B cell (primary cell): ENCODE measurements around the gene MEF2B. TPM values are rescaled to one million over a fixed set of nuclear protein-coding genes. Genes with fewer than 3 reads are reported as not detected.

Experiments
- ATAC-seq: fragments of 200-7000 bp; cut with Tn5 transposase; one replicate; pipeline ENCODE4 v1.10.0; 2021; ENCODE audit warnings: low read depth, mild to moderate bottlenecking, moderate number of reproducible peaks, moderate library complexity
- CTCF ChIA-PET: fragments of 350-600 bp; sonication (Branson Sonifier 250); formaldehyde crosslinking; loops from one replicate; lab custom pipeline; 2021; ENCODE audit warnings: antibody characterized with exemption, inconsistent platforms; lab: Charles Lee
- POLR2A ChIA-PET: fragments of 350-600 bp; sonication (Branson Sonifier 250); formaldehyde crosslinking; loops from one replicate; lab custom pipeline; 2021; ENCODE audit warnings: antibody characterized with exemption; lab: Charles Lee
- DNase-seq: peaks from one replicate; pipeline ENCODE4 v3.0.0; 2013
- H2AFZ ChIP-seq: 2 replicates; pipeline ENCODE4 v1.6.1; 2012; ENCODE audit warnings: mild to moderate bottlenecking, low read depth, low read length; ENCODE audit not compliant: insufficient read depth, poor library complexity, severe bottlenecking
- H3K27ac ChIP-seq, 2 donors: 1 replicate in 1 of 2; 2 replicates in 1 of 2; pipeline ENCODE4 v1.5.1; 2012 to 2013; ENCODE audit warnings: low read length in 2 of 2, mild to moderate bottlenecking in 2 of 2, moderate library complexity in 1 of 2
- H3K27me3 ChIP-seq, 4 experiments: fragments of 200-600 bp in 1 of 4; sonication (generic) in 1 of 4; replicated peaks in 1 of 4; 1 replicate in 2 of 4; 2 replicates in 2 of 4; pipeline versions ENCODE4 v1.6.1 to v1.7.0; 2013 to 2016; ENCODE audit warnings: low read length in 3 of 4, mild to moderate bottlenecking in 2 of 4, mixed read lengths in 1 of 4, moderate library complexity in 1 of 4; ENCODE audit not compliant: insufficient read depth in 4 of 4, control insufficient read depth in 3 of 4; ENCODE audit errors: control extremely low read depth in 1 of 4
- H3K36me3 ChIP-seq, 2 experiments: replicated peaks in 1 of 2; 1 replicate in 1 of 2; 2 replicates in 1 of 2; pipeline versions ENCODE4 v1.6.1 to v1.7.1; 2013; ENCODE audit warnings: low read length in 1 of 2; ENCODE audit not compliant: insufficient read depth in 2 of 2, control insufficient read depth in 1 of 2; ENCODE audit errors: control extremely low read depth in 1 of 2, extremely low read depth in 1 of 2
- H3K4me1 ChIP-seq, 2 donors: fragments of 200-600 bp in 1 of 2; sonication (generic) in 1 of 2; 1 replicate in 1 of 2; 2 replicates in 1 of 2; pipeline versions ENCODE4 v1.5.1 to v1.6.1; 2013 to 2017; ENCODE audit warnings: low read length in 2 of 2; ENCODE audit not compliant: control insufficient read depth in 2 of 2, insufficient read depth in 2 of 2
- H3K4me2 ChIP-seq: replicated peaks from 2 replicates; pipeline ENCODE3; 2012; ENCODE audit warnings: mild to moderate bottlenecking, low read depth, low read length; ENCODE audit not compliant: poor library complexity, severe bottlenecking
- H3K4me3 ChIP-seq, 5 experiments: fragments of 200-600 bp in 1 of 5; sonication (generic) in 1 of 5; 1 replicate in 3 of 5; 2 replicates in 2 of 5; pipeline versions ENCODE4 v1.5.1 to v1.7.0; 2011 to 2016; ENCODE audit warnings: low read length in 4 of 5, mild to moderate bottlenecking in 4 of 5, low read depth in 2 of 5, control low read depth in 1 of 5, moderate library complexity in 1 of 5; ENCODE audit not compliant: insufficient read depth in 1 of 5; ENCODE audit errors: control extremely low read depth in 1 of 5, extremely low read depth in 1 of 5
- H3K79me2 ChIP-seq: fragments of 200-600 bp; sonication (generic); one replicate; pipeline ENCODE4 v1.6.0; 2016; ENCODE audit warnings: low read length; ENCODE audit not compliant: control insufficient read depth, insufficient read depth
- H3K9ac ChIP-seq: fragments of 200-600 bp; sonication (generic); 2 replicates; pipeline ENCODE4 v1.6.1; 2017; ENCODE audit warnings: mild to moderate bottlenecking, low read length, moderate library complexity
- H3K9me3 ChIP-seq, 3 donors: one replicate each; pipeline versions ENCODE4 v1.6.1 to v1.7.1; 2013; ENCODE audit warnings: low read length in 2 of 3; ENCODE audit not compliant: control insufficient read depth in 2 of 3, insufficient read depth in 1 of 3; ENCODE audit errors: control extremely low read depth in 1 of 3
- H4K20me1 ChIP-seq: 2 replicates; pipeline ENCODE4 v1.6.0; 2012; ENCODE audit warnings: mild to moderate bottlenecking, low read length; ENCODE audit not compliant: insufficient read depth, control insufficient read depth, poor library complexity, severe bottlenecking
- H3K27ac Mint-ChIP-seq: one replicate; pipeline ENCODE4 v1.8.0; 2021; ENCODE audit warnings: mixed read lengths
- H3K27me3 Mint-ChIP-seq: one replicate; pipeline ENCODE4 v1.8.0; 2021; ENCODE audit warnings: mixed read lengths
- H3K4me1 Mint-ChIP-seq: one replicate; pipeline ENCODE4 v1.8.0; 2021; ENCODE audit warnings: mixed read lengths
- H3K4me3 Mint-ChIP-seq: one replicate; pipeline ENCODE4 v1.8.0; 2021; ENCODE audit warnings: mixed read lengths
- H3K9me3 Mint-ChIP-seq: one replicate; pipeline ENCODE4 v1.8.0; 2022; ENCODE audit warnings: mixed read lengths; ENCODE audit not compliant: insufficient read depth
- EZH2 ChIP-seq: IDR thresholded peaks from 2 replicates; pipeline ENCODE4 v1.6.1; 2012; ENCODE audit warnings: borderline replicate concordance, low read depth, mild to moderate bottlenecking, moderate library complexity, low read length; ENCODE audit not compliant: insufficient read depth, poor library complexity, severe bottlenecking
- WGBS: methylation state at CpG from one replicate; pipeline ENCODE4 v1.1.5; 2013; ENCODE audit warnings: missing lambda C conversion rate; ENCODE audit not compliant: insufficient coverage; 5-methylcytosine and 5-hydroxymethylcytosine counted together
- intact Hi-C: fragments of 100-400 bp; cut with micrococcal nuclease; formaldehyde crosslinking; loops from one replicate; pipeline ENCODE4 v1.10.0; 2022
- polyA plus RNA-seq: library from polyadenylated mRNA; depleted of rRNA; stranded (reverse); fragments of >200 nt; gene quantifications from 2 replicates; pipeline ENCODE4 v1.2.3, GENCODE V29; 2012
- total RNA-seq, 2 donors: library from RNA; stranded (reverse); fragments of 120-200 nt in 1 of 2; gene quantifications; 1 replicate in 1 of 2; 2 replicates in 1 of 2; pipeline versions ENCODE4 v1.2.3 to v1.2.4, GENCODE V29; 2013 to 2022
- TF ChIP-seq, protein P1 (sequence below): fragments of 200-600 bp; IDR thresholded peaks from one replicate; pipeline ENCODE4 v1.8.0; 2022; ENCODE audit warnings: antibody characterized with exemption, mild to moderate bottlenecking

Gene MEF2B
- total and polyA plus RNA-seq, 2 donors (not counting 1 experiment from before 2014, with no cell fraction given): 4.6 to 5.5 TPM

DNA sequence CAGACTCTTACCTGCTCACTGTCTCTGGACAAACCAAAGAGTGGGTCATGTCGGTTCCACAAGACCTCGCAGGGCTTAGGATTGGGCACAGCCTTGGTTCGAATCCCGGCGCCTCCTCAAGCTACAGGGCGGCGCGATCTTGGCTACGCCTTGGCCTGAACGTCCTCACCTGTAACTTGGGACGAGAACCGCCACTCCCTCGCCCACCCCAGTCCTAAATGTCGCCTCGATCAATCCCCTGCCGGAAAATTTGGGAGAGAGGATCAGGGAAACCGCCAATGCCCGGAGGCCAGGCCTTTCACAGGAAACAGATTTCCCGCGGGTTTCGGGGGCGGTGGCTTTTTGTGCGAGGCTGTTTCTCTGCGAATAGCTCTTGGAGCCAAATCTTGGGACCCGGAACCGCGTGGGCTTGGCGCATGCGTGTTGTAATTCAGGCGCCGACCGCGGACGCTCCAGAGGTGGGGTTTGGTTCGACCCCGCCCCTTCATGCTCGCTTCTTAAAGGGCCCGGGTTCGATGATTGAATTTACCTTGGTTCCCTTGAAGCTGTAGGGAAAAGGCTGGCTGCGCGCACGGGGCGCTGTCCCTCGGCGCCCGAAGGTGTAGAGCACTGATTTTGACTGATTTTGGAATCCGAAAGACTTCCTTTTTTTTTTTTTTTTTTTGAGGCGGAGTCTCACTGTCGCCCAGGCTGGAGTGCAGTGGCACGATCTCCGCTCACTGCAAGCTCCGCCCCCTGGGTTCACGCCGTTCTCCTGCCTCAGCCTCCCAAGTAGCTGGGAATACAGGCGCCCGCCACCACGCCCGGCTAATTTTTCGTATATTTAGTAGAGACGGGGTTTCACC lies 33.2 kb upstream of the MEF2B start, which contains the start of gene NR2C2AP:
Gene NR2C2AP (minus strand): TSS at position 403 of the 845 bp plus-strand sequence. CDS start 354 bp downstream, at position 49.
- peaks cover 3% of the 10 kb centered on the region for H3K9me3 Mint-ChIP-seq
- 7% methylated on average over 58 of the region's 60 CpGs for WGBS
- intact Hi-C loops: loop anchor here (1.0 kb wide), 1 partner anchor 11 kb away; the partner anchor contains the start of genes BORCS8 and RFXANK

More for the DNA sequence above, 33.2 kb upstream of the MEF2B start, which contains the start of gene NR2C2AP:
- peaks cover 9% of the 10 kb centered on the region for H3K27me3 Mint-ChIP-seq
- ChIA-PET POLR2A (interaction anchor here (0.6 to 2.7 kb wide), 6 partner anchors 8 to 285 kb away, joined by 4 to 14 read pairs (median 8); partner anchors contain the start of genes BORCS8 and RFXANK), CTCF (interaction anchor here (0.7 to 1.5 kb wide), 4 partner anchors 11 to 22 kb away, joined by 3 to 5 read pairs (median 4); partner anchors contain the start of genes BORCS8 and RFXANK)
- H4K20me1 ChIP-seq: no peaks in the 10 kb centered on the region
- peak within 1 kb of the TSS; percentile 57 to 85 for H3K27ac ChIP-seq
- H3K4me2 ChIP-seq: peak within 1 kb of the TSS; percentile 83
- ATAC-seq (peak; percentile 94), DNase-seq (peak; percentile 93)
- H3K9ac ChIP-seq: peak within 1 kb of the TSS; percentile 82
- H3K36me3 ChIP-seq: peaks cover 2 to 15% of the 10 kb centered on the region in 2 experiments
- H3K4me3 ChIP-seq: peak within 1 kb of the TSS; percentile 71 to 91 (median 81)
- peaks cover 23 to 33% of the 10 kb centered on the region in 2 donors for H3K4me1 ChIP-seq
- peaks cover 0 to 11% (median 2%) of the 10 kb centered on the region in 4 experiments for H3K27me3 ChIP-seq
- H3K4me1 Mint-ChIP-seq: peaks cover 30% of the 10 kb centered on the region
- H3K27ac Mint-ChIP-seq: peak within 1 kb of the TSS; percentile 91
- no peak for TF ChIP-seq EZH2
- TF ChIP-seq, protein P1, sequence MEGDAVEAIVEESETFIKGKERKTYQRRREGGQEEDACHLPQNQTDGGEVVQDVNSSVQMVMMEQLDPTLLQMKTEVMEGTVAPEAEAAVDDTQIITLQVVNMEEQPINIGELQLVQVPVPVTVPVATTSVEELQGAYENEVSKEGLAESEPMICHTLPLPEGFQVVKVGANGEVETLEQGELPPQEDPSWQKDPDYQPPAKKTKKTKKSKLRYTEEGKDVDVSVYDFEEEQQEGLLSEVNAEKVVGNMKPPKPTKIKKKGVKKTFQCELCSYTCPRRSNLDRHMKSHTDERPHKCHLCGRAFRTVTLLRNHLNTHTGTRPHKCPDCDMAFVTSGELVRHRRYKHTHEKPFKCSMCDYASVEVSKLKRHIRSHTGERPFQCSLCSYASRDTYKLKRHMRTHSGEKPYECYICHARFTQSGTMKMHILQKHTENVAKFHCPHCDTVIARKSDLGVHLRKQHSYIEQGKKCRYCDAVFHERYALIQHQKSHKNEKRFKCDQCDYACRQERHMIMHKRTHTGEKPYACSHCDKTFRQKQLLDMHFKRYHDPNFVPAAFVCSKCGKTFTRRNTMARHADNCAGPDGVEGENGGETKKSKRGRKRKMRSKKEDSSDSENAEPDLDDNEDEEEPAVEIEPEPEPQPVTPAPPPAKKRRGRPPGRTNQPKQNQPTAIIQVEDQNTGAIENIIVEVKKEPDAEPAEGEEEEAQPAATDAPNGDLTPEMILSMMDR: no peak
- peaks cover 17% of the 10 kb centered on the region for H3K79me2 ChIP-seq
- H3K9me3 ChIP-seq: peaks cover 0 to 14% (median 4%) of the 10 kb centered on the region in 3 donors
- peak within 1 kb of the TSS; percentile 82 for H2AFZ ChIP-seq
- peak within 1 kb of the TSS; percentile 92 for H3K4me3 Mint-ChIP-seq
